MM.1S (cell line): ENCODE data around the gene LSM4.

ENCODE experiments used
- CTCF ChIP-seq: fragments of 300-600 bp; sonication (generic); IDR thresholded peaks from 2 replicates; pipeline ENCODE4 v1.5.1; 2016; ENCODE audit warnings: antibody characterized with exemption, low read length, mixed read lengths
- EZH2 ChIP-seq: fragments of 300-600 bp; sonication (generic); optimal IDR thresholded peaks from 2 replicates; pipeline ENCODE3; 2017; ENCODE audit warnings: low read depth, mild to moderate bottlenecking, antibody characterized with exemption, low read length, mixed read lengths
- EZH2phosphoT487 ChIP-seq: fragments of 300-600 bp; sonication (generic); IDR thresholded peaks from 2 replicates; pipeline ENCODE4 v1.6.1; 2018; ENCODE audit warnings: antibody characterized with exemption, low read length

GRCh38 chr19:18284712-18285360, 38.0 kb downstream of the LSM4 start:
- TF ChIP-seq CTCF, result no peak
- no peak for TF ChIP-seq EZH2
- no peak for TF ChIP-seq EZH2phosphoT487
